Liver (tissue), 9 donors: ENCODE data around the gene SPHK1. TPM values are rescaled to one million over a fixed set of nuclear protein-coding genes. Genes with fewer than 3 reads are reported as not detected.
A peak's percentile ranks its signal among the peaks of the same experiment; 100 is the strongest.

ENCODE experiments used
- DNase-seq: peaks from one replicate; pipeline ENCODE4 v3.0.0-alpha.2; 2017; ENCODE audit warnings: low spot score
- H3K27ac ChIP-seq, 2 donors: one replicate each; pipeline ENCODE4 v1.7.0; 2013; ENCODE audit warnings: inconsistent platforms in 2 of 2, low read length in 2 of 2, control low read depth in 1 of 2, low read depth in 1 of 2, mild to moderate bottlenecking in 1 of 2
- H3K27me3 ChIP-seq, 4 donors: one replicate each; pipeline versions ENCODE4 v1.6.1 to v1.7.0; 2013; ENCODE audit warnings: low read length in 3 of 4, inconsistent platforms in 1 of 4, mild to moderate bottlenecking in 1 of 4, moderate library complexity in 1 of 4; ENCODE audit not compliant: control insufficient read depth in 4 of 4, insufficient read depth in 4 of 4
- H3K36me3 ChIP-seq, 4 donors: one replicate each; pipeline versions ENCODE4 v1.6.1 to v1.7.0; 2013; ENCODE audit warnings: low read length in 3 of 4, mild to moderate bottlenecking in 3 of 4, low read depth in 1 of 4, moderate library complexity in 1 of 4; ENCODE audit not compliant: control insufficient read depth in 4 of 4, insufficient read depth in 3 of 4
- H3K4me1 ChIP-seq, 4 donors: one replicate each; pipeline versions ENCODE4 v1.6.1 to v1.7.0; 2013; ENCODE audit warnings: low read length in 3 of 4, mild to moderate bottlenecking in 3 of 4, moderate library complexity in 1 of 4; ENCODE audit not compliant: control insufficient read depth in 4 of 4, insufficient read depth in 4 of 4
- H3K4me3 ChIP-seq, 3 donors: one replicate each; pipeline versions ENCODE4 v1.6.1 to v1.7.0; 2013; ENCODE audit warnings: low read length in 3 of 3, control low read depth in 1 of 3, low read depth in 1 of 3, mild to moderate bottlenecking in 1 of 3
- H3K9ac ChIP-seq, 2 donors: one replicate each; pipeline ENCODE4 v1.7.0; 2013; ENCODE audit warnings: low read length in 2 of 2, mild to moderate bottlenecking in 2 of 2, moderate library complexity in 2 of 2, control low read depth in 1 of 2, low read depth in 1 of 2
- H3K9me3 ChIP-seq, 4 donors: one replicate each; pipeline versions ENCODE4 v1.6.1 to v1.7.0; 2013; ENCODE audit warnings: low read length in 3 of 4; ENCODE audit not compliant: control insufficient read depth in 4 of 4
- ATF3 ChIP-seq: IDR thresholded peaks from 2 replicates; pipeline ENCODE4 v1.6.1; 2016; ENCODE audit warnings: antibody characterized with exemption
- CTCF ChIP-seq: fragments of 150-350 bp; IDR thresholded peaks from 2 replicates; pipeline ENCODE4 v1.5.1; 2017; ENCODE audit warnings: improper control_type of control experiment, low read depth, low read length; ENCODE audit not compliant: missing input control
- FOXA1 ChIP-seq: IDR thresholded peaks from 2 replicates; pipeline ENCODE4 v1.6.1; 2016; ENCODE audit warnings: antibody characterized with exemption
- FOXA2 ChIP-seq: IDR thresholded peaks from 2 replicates; pipeline ENCODE4 v1.6.1; 2016; ENCODE audit warnings: antibody characterized with exemption
- HNF4A ChIP-seq, 2 donors: conservative IDR thresholded peaks; 2 replicates each; pipeline ENCODE4 v1.6.1; 2016; ENCODE audit warnings: antibody characterized with exemption in 2 of 2, mild to moderate bottlenecking in 2 of 2
- HNF4G ChIP-seq: IDR thresholded peaks from 2 replicates; pipeline ENCODE4 v1.6.1; 2016; ENCODE audit warnings: antibody characterized with exemption
- MAX ChIP-seq: IDR thresholded peaks from 2 replicates; pipeline ENCODE4 v1.6.1; 2016; ENCODE audit warnings: antibody characterized with exemption
- NR2F2 ChIP-seq: IDR thresholded peaks from 2 replicates; pipeline ENCODE4 v1.6.1; 2016; ENCODE audit warnings: antibody characterized with exemption
- RAD21 ChIP-seq, 2 donors: IDR thresholded peaks; 2 replicates each; pipeline ENCODE4 v1.6.1; 2016; ENCODE audit warnings: antibody characterized with exemption in 2 of 2, mild to moderate bottlenecking in 2 of 2
- RXRA ChIP-seq, 2 donors: IDR thresholded peaks; 2 replicates each; pipeline ENCODE4 v1.6.1; 2017 to 2018; ENCODE audit warnings: antibody characterized with exemption in 2 of 2, mild to moderate bottlenecking in 1 of 2
- SP1 ChIP-seq: IDR thresholded peaks from 2 replicates; pipeline ENCODE4 v1.6.1; 2018; ENCODE audit warnings: antibody characterized with exemption, mild to moderate bottlenecking
- TAF1 ChIP-seq: conservative IDR thresholded peaks from 2 replicates; pipeline ENCODE4 v1.6.1; 2016; ENCODE audit warnings: antibody characterized with exemption, mild to moderate bottlenecking
- ZBTB33 ChIP-seq: IDR thresholded peaks from 2 replicates; pipeline ENCODE4 v1.6.1; 2016; ENCODE audit warnings: antibody characterized with exemption
- WGBS: extraction: QIAGEN DNeasy Blood & Tissue Kit; methylation state at CpG from one replicate; pipeline ENCODE4 v1.1.7; 2013; 5-methylcytosine and 5-hydroxymethylcytosine counted together
- polyA plus RNA-seq, 2 donors: library from polyadenylated mRNA; stranded (reverse) in 1 of 2; unstranded in 1 of 2; fragments of 200-250 nt in 1 of 2; fragments of >200 nt in 1 of 2; fragmentation: Nextera tagmentation in 1 of 2; extraction: Ambion mirVana in 1 of 2; gene quantifications; one replicate each; pipeline versions ENCODE4 v1.2.1 to v1.2.3, GENCODE V29; 2013 to 2015
- total RNA-seq, 2 donors: library from RNA; depleted of rRNA; stranded (reverse); fragments of >200 nt; gene quantifications; one replicate each; pipeline ENCODE4 v1.2.3, GENCODE V29; 2014
- donor health status: healthy.
- donor health status: healthy.
- donor health status: healthy.
- donor health status: healthy.
- donor health status: healthy.

SPHK1 gene
- total and polyA plus RNA-seq, 4 donors, result 0.89 to 11.4 (median 1.1) TPM

- Histone ChIP-seq H3K9me3 (no peaks in the 10 kb centered on the region), H3K36me3 (no peaks in the 10 kb centered on the region), H3K27ac (no peak overlapping the region), H3K9ac (no peak overlapping the region), H3K4me1 (peaks cover 0 to 8% (median 0%) of the 10 kb centered on the region in 4 donors), H3K4me3 (no peak overlapping the region), H3K27me3 (no peaks in the 10 kb centered on the region)
- 97% methylated on average over 4 of the region's 4 CpGs for WGBS
- DNase-seq, result no peak
- TF ChIP-seq HNF4G, result no peak
These were observed 32.5 kb downstream of the SPHK1 start for GRCh38 chr17:76416899-76417298.

- no peak for TF ChIP-seq ZBTB33
- TF ChIP-seq CTCF, result no peak
- no peak for TF ChIP-seq SP1
- no peak for TF ChIP-seq FOXA2
- peak; percentile 59 for DNase-seq
- H3K36me3 ChIP-seq, result no peaks in the 10 kb centered on the region
- H3K27me3 ChIP-seq, result no peaks in the 10 kb centered on the region
- no peaks in the 10 kb centered on the region for H3K9me3 ChIP-seq
- WGBS, result 84% methylated on average over 11 of the region's 11 CpGs
- H3K4me1 ChIP-seq, result peaks cover 0 to 8% (median 0%) of the 10 kb centered on the region in 4 donors
- H3K27ac ChIP-seq, result no peak overlapping the region
- no peak overlapping the region for H3K4me3 ChIP-seq
- no peak overlapping the region for H3K9ac ChIP-seq
These were observed 33.2 kb downstream of the SPHK1 start for GRCh38 chr17:76417499-76418143.

- H3K9ac ChIP-seq, result no peak overlapping the region
- peaks cover 0 to 8% (median 0%) of the 10 kb centered on the region in 4 donors for H3K4me1 ChIP-seq
- H3K9me3 ChIP-seq, result no peaks in the 10 kb centered on the region
- 91% methylated on average over 17 of the region's 17 CpGs for WGBS
- no peaks in the 10 kb centered on the region for H3K36me3 ChIP-seq
- no peak overlapping the region for H3K4me3 ChIP-seq
- no peaks in the 10 kb centered on the region for H3K27me3 ChIP-seq
- no peak for DNase-seq
- no peak overlapping the region for H3K27ac ChIP-seq
- TF ChIP-seq HNF4A (conservative IDR thresholded peaks at IDR 0.05) (no peak), RAD21 (IDR thresholded peaks at IDR 0.05) (no peak), ATF3 (no peak), TAF1 (no peak), NR2F2 (no peak), MAX (no peak), FOXA2 (no peak), HNF4G (no peak), RXRA (IDR thresholded peaks at IDR 0.05) (no peak), CTCF (no peak), FOXA1 (no peak)
These were observed 35.3 kb downstream of the SPHK1 start for GRCh38 chr17:76419576-76420260.
